ENCODE results near the gene IFTAP.

DNA sequence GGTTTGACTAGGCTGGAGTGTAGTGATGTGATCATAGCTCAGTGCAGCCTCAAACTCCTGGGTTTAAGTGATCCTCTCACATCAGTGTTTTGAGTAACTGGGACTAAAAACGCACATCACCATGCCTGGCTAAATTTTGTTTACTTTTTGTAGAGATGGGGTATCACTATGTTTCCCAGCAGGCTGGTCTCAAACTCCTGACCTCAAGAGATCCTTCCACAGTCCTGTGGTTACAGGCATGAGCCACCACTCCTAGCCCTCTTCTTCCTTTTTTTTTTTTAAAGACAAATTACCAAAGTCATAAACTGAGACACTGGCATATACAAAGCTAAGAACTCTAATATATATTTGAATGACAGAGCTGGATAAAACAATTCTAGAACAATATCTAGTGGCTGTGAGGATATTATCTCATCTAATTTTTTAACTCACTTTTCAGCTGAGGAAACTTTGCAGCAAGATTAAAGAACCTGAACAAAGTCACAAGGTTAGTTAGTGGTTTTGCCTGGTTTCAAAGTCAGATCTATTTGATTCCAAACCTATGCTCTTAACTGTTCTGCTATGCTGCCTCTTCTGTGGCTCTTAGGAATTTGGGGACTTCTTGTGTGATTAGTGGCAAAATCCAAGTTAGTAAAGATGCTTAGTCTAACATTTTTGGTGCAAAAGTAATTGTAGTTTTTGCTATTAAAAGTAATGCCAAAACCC lies 99.0 kb downstream of the IFTAP start:
- no peak for TF ChIP-seq POLR2AphosphoS5 (IDR thresholded peaks at IDR 0.05; ENCODE audit: low read depth, low read length)
- TF ChIP-seq POLR2A (IDR thresholded peaks at IDR 0.05; ENCODE audit: low read depth, low read length), result no peak

Measured in GM12892 (cell line).